Lower lobe of right lung (tissue), 2 donors: ENCODE results near the gene CTSL. TPM values are rescaled to one million over a fixed set of nuclear protein-coding genes. Genes with fewer than 3 reads are reported as not detected.

Experiments used
- ATAC-seq, 2 donors: fragments of 200-7000 bp; cut with Tn5 transposase; one replicate each; pipeline ENCODE4 v1.9.1; 2020 to 2022; ENCODE audit warnings: mild to moderate bottlenecking in 2 of 2, moderate library complexity in 2 of 2
- DNase-seq: peaks from one replicate; pipeline ENCODE4 v3.0.0-alpha.2; 2020
- H3K27ac ChIP-seq: fragments of 200-600 bp; one replicate; pipeline ENCODE4 v1.8.0; 2022
- H3K27me3 ChIP-seq: fragments of 200-600 bp; one replicate; pipeline ENCODE4 v1.8.0; 2022; ENCODE audit warnings: low read depth
- H3K36me3 ChIP-seq: fragments of 200-600 bp; one replicate; pipeline ENCODE4 v1.8.0; 2022; ENCODE audit warnings: mild to moderate bottlenecking
- H3K4me1 ChIP-seq: fragments of 200-600 bp; one replicate; pipeline ENCODE4 v1.8.0; 2022
- H3K4me3 ChIP-seq: fragments of 200-600 bp; one replicate; pipeline ENCODE4 v1.8.0; 2022; ENCODE audit warnings: mild to moderate bottlenecking
- H3K9me3 ChIP-seq: fragments of 200-600 bp; one replicate; pipeline ENCODE4 v1.8.0; 2022
- CTCF ChIP-seq: fragments of 200-600 bp; IDR thresholded peaks from one replicate; pipeline ENCODE4 v1.8.0; 2022; ENCODE audit warnings: antibody characterized with exemption, mild to moderate bottlenecking
- intact Hi-C: fragments of 100-400 bp; cut with DNase I; formaldehyde crosslinking; loops from one replicate; pipeline ENCODE4 v1.11.0; 2022
- total RNA-seq: library from RNA; stranded (reverse); fragmentation: NEBNext Ultra II Directional; extraction: Animal tissue kit (Norgen Biotek cat#: 25700); gene quantifications from one replicate; pipeline ENCODE4 v1.2.1, GENCODE V29; 2021
- donor health status: DM: no; HTN: yes; CAD: no; lungs with severe emphysema.

CTSL gene
- total RNA-seq, 1 donor from 2014 or later, result 208 TPM

GRCh38 chr9:87695523-87695922 is 30.4 kb upstream of the CTSL start:
- Histone ChIP-seq H3K4me3 (no peak overlapping the region), H3K27me3 (no peaks in the 10 kb centered on the region), H3K9me3 (no peaks in the 10 kb centered on the region), H3K36me3 (peaks cover 65% of the 10 kb centered on the region), H3K27ac (no peak overlapping the region), H3K4me1 (peaks cover 4% of the 10 kb centered on the region)
- DNase-seq (no peak), ATAC-seq (no peak)
- intact Hi-C loops, result no loop called here
- no peak for TF ChIP-seq CTCF

GRCh38 chr9:87696641-87697040 is 29.3 kb upstream of the CTSL start:
- Histone ChIP-seq H3K4me1 (peaks cover 4% of the 10 kb centered on the region), H3K9me3 (no peaks in the 10 kb centered on the region), H3K4me3 (no peak overlapping the region), H3K36me3 (peaks cover 75% of the 10 kb centered on the region), H3K27ac (no peak overlapping the region), H3K27me3 (no peaks in the 10 kb centered on the region)
- TF ChIP-seq CTCF, result no peak
- intact Hi-C loops, result no loop called here
- DNase-seq (no peak), ATAC-seq (no peak)

- Histone ChIP-seq H3K4me3 (no peak overlapping the region), H3K27ac (no peak overlapping the region), H3K9me3 (no peaks in the 10 kb centered on the region), H3K4me1 (peaks cover 4% of the 10 kb centered on the region), H3K36me3 (peaks cover 91% of the 10 kb centered on the region), H3K27me3 (no peaks in the 10 kb centered on the region)
- peak; percentile 83 to 84 for ATAC-seq
- intact Hi-C loops, result no loop called here
- peak; percentile 83 for DNase-seq
- no peak for TF ChIP-seq CTCF
These were observed 27.7 kb upstream of the CTSL start for GRCh38 chr9:87698069-87698809.

- Histone ChIP-seq H3K27me3 (no peaks in the 10 kb centered on the region), H3K9me3 (no peaks in the 10 kb centered on the region), H3K4me1 (peaks cover 4% of the 10 kb centered on the region), H3K4me3 (no peak overlapping the region), H3K36me3 (peaks cover 95% of the 10 kb centered on the region), H3K27ac (no peak overlapping the region)
- intact Hi-C loops, result no loop called here
- no peak for TF ChIP-seq CTCF
- no peak for ATAC-seq
- DNase-seq, result no peak
These were observed 26.1 kb upstream of the CTSL start for GRCh38 chr9:87699835-87700234.

GRCh38 chr9:87701491-87701890 is 24.4 kb upstream of the CTSL start:
- no peak for TF ChIP-seq CTCF
- intact Hi-C loops, result no loop called here
- H3K4me1 ChIP-seq, result peaks cover 4% of the 10 kb centered on the region
- H3K36me3 ChIP-seq, result peaks cover 93% of the 10 kb centered on the region
- no peak overlapping the region for H3K4me3 ChIP-seq
- H3K27me3 ChIP-seq, result no peaks in the 10 kb centered on the region
- no peak for DNase-seq
- H3K9me3 ChIP-seq, result no peaks in the 10 kb centered on the region
- H3K27ac ChIP-seq, result no peak overlapping the region
- no peak for ATAC-seq
